PFSK-1 (cell line): ENCODE data around the gene TMEM213.

Experiments
- FOXP2 ChIP-seq: optimal IDR thresholded peaks from 2 replicates; pipeline ENCODE3; 2011; ENCODE audit warnings: borderline replicate concordance, control low read depth, inconsistent platforms; ENCODE audit not compliant: insufficient read depth; ENCODE audit errors: extremely low read length, extremely low read depth
- POLR2AphosphoS5 ChIP-seq: IDR thresholded peaks from 2 replicates; pipeline ENCODE4 v1.6.1; 2012; ENCODE audit warnings: low read depth, mild to moderate bottlenecking, control low read depth, low read length, moderate library complexity
- REST ChIP-seq, 2 experiments: IDR thresholded peaks; 2 replicates each; pipeline versions ENCODE4 v1.6.1 to v1.8.0; 2011 to 2012; ENCODE audit warnings: low read depth in 2 of 2, low read length in 2 of 2, control low read depth in 1 of 2, inconsistent platforms in 1 of 2, mild to moderate bottlenecking in 1 of 2, moderate library complexity in 1 of 2; ENCODE audit not compliant: insufficient read depth in 1 of 2
- SIN3A ChIP-seq: IDR thresholded peaks from 2 replicates; pipeline ENCODE4 v1.6.1; 2012; ENCODE audit warnings: mild to moderate bottlenecking, low read length, moderate library complexity, borderline replicate concordance; ENCODE audit not compliant: insufficient read depth
- TAF1 ChIP-seq: IDR thresholded peaks from 2 replicates; pipeline ENCODE4 v1.6.1; 2012; ENCODE audit warnings: low read length, control low read depth, borderline replicate concordance; ENCODE audit not compliant: insufficient read depth

The TMEM213 gene

GRCh38 chr7:138750901-138751464 lies 46.8 kb upstream of the TMEM213 start:
- no peak for TF ChIP-seq POLR2AphosphoS5
- TF ChIP-seq FOXP2 = no peak
- no peak for TF ChIP-seq TAF1
- no peak for TF ChIP-seq REST (IDR thresholded peaks at IDR 0.05; ENCODE audit: insufficient read depth in 1 of 2, low read depth in 2 of 2, low read length in 2 of 2)
- no peak for TF ChIP-seq SIN3A

- TF ChIP-seq REST (IDR thresholded peaks at IDR 0.05; ENCODE audit: insufficient read depth in 1 of 2, low read depth in 2 of 2, low read length in 2 of 2) (no peak), TAF1 (no peak), SIN3A (no peak), POLR2AphosphoS5 (no peak), FOXP2 (no peak)
These were observed 45.2 kb upstream of the TMEM213 start for GRCh38 chr7:138752518-138753149.

GRCh38 chr7:138753150-138753518 lies 44.7 kb upstream of the TMEM213 start:
- TF ChIP-seq SIN3A = no peak
- TF ChIP-seq REST (IDR thresholded peaks at IDR 0.05; ENCODE audit: insufficient read depth in 1 of 2, low read depth in 2 of 2, low read length in 2 of 2) = no peak
- TF ChIP-seq POLR2AphosphoS5 = no peak
- no peak for TF ChIP-seq TAF1
- no peak for TF ChIP-seq FOXP2

GRCh38 chr7:138753610-138754009 lies 44.2 kb upstream of the TMEM213 start:
- TF ChIP-seq POLR2AphosphoS5 (no peak), REST (IDR thresholded peaks at IDR 0.05; ENCODE audit: insufficient read depth in 1 of 2, low read depth in 2 of 2, low read length in 2 of 2) (no peak), SIN3A (no peak), FOXP2 (no peak), TAF1 (no peak)

- no peak for TF ChIP-seq FOXP2
These were observed 42.5 kb upstream of the TMEM213 start for GRCh38 chr7:138755331-138755747.
